Activated B cell treated with CpG ODN at 0.5 μM for 24 hours (primary cell): ENCODE measurements around the gene GLRX3. TPM values are rescaled to one million over a fixed set of nuclear protein-coding genes. Genes with fewer than 3 reads are reported as not detected.

ENCODE experiments used
- ATAC-seq: fragments of 200-7000 bp; cut with Tn5 transposase; one replicate; pipeline ENCODE4 v1.10.0; 2021; ENCODE audit warnings: low read depth, mild to moderate bottlenecking, moderate library complexity
- CTCF ChIA-PET: fragments of 350-600 bp; sonication (Branson Sonifier 250); formaldehyde crosslinking; loops from one replicate; lab custom pipeline; 2021; ENCODE audit warnings: antibody characterized with exemption; lab: Charles Lee
- POLR2A ChIA-PET: fragments of 350-600 bp; sonication (Branson Sonifier 250); formaldehyde crosslinking; loops from one replicate; lab custom pipeline; 2021; ENCODE audit warnings: antibody characterized with exemption; lab: Charles Lee
- DNase-seq: peaks from one replicate; pipeline ENCODE4 v3.0.0; 2022
- H3K27ac Mint-ChIP-seq: one replicate; pipeline ENCODE4 v1.8.0; 2020; ENCODE audit warnings: mixed read lengths
- H3K27me3 Mint-ChIP-seq: one replicate; pipeline ENCODE4 v1.8.0; 2021; ENCODE audit warnings: mixed read lengths
- H3K36me3 Mint-ChIP-seq: one replicate; pipeline ENCODE4 v1.8.0; 2021; ENCODE audit warnings: low read depth, mixed read lengths
- H3K4me1 Mint-ChIP-seq: one replicate; pipeline ENCODE4 v1.8.0; 2021; ENCODE audit warnings: mixed read lengths
- H3K4me3 Mint-ChIP-seq: one replicate; pipeline ENCODE4 v1.8.0; 2020; ENCODE audit warnings: mild to moderate bottlenecking, mixed read lengths
- H3K9me3 Mint-ChIP-seq: one replicate; pipeline ENCODE4 v1.8.0; 2020; ENCODE audit warnings: mixed read lengths
- intact Hi-C: fragments of 100-400 bp; cut with micrococcal nuclease; formaldehyde crosslinking; loops from one replicate; pipeline ENCODE4 v1.15.1; 2024
- total RNA-seq: library from RNA; stranded (reverse); gene quantifications from 2 replicates; pipeline ENCODE4 v1.2.3, GENCODE V29; 2022
- TF ChIP-seq, protein P1 (sequence below): fragments of 200-600 bp; IDR thresholded peaks from one replicate; pipeline ENCODE4 v1.8.0; 2022; ENCODE audit warnings: antibody characterized with exemption, mild to moderate bottlenecking

The GLRX3 gene
- total RNA-seq, 1 donor from 2014 or later: 80.6 TPM

GRCh38 chr10:130180416-130180815 is 44.2 kb downstream of the GLRX3 start:
- no peak overlapping the region for H3K4me3 Mint-ChIP-seq
- intact Hi-C loops: no loop called here
- no peak for ATAC-seq
- TF ChIP-seq, protein P1, sequence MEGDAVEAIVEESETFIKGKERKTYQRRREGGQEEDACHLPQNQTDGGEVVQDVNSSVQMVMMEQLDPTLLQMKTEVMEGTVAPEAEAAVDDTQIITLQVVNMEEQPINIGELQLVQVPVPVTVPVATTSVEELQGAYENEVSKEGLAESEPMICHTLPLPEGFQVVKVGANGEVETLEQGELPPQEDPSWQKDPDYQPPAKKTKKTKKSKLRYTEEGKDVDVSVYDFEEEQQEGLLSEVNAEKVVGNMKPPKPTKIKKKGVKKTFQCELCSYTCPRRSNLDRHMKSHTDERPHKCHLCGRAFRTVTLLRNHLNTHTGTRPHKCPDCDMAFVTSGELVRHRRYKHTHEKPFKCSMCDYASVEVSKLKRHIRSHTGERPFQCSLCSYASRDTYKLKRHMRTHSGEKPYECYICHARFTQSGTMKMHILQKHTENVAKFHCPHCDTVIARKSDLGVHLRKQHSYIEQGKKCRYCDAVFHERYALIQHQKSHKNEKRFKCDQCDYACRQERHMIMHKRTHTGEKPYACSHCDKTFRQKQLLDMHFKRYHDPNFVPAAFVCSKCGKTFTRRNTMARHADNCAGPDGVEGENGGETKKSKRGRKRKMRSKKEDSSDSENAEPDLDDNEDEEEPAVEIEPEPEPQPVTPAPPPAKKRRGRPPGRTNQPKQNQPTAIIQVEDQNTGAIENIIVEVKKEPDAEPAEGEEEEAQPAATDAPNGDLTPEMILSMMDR: no peak
- POLR2A ChIA-PET: no interaction called here
- H3K27ac Mint-ChIP-seq: no peak overlapping the region
- DNase-seq: no peak
- no peaks in the 10 kb centered on the region for H3K9me3 Mint-ChIP-seq
- H3K36me3 Mint-ChIP-seq: peaks cover 76% of the 10 kb centered on the region
- peaks cover 8% of the 10 kb centered on the region for H3K4me1 Mint-ChIP-seq
- no peaks in the 10 kb centered on the region for H3K27me3 Mint-ChIP-seq
- CTCF ChIA-PET: no interaction called here

- ChIA-PET CTCF (no interaction called here), POLR2A (no interaction called here)
- no peaks in the 10 kb centered on the region for H3K27me3 Mint-ChIP-seq
- ATAC-seq: no peak
- no peak overlapping the region for H3K4me3 Mint-ChIP-seq
- TF ChIP-seq, protein P1: no peak
- intact Hi-C loops: no loop called here
- no peak for DNase-seq
- H3K27ac Mint-ChIP-seq: no peak overlapping the region
- H3K4me1 Mint-ChIP-seq: peaks cover 8% of the 10 kb centered on the region
- H3K36me3 Mint-ChIP-seq: peaks cover 74% of the 10 kb centered on the region
- H3K9me3 Mint-ChIP-seq: no peaks in the 10 kb centered on the region
These were observed 45.7 kb downstream of the GLRX3 start for GRCh38 chr10:130181858-130182257.

GRCh38 chr10:130185591-130185990 is 49.4 kb downstream of the GLRX3 start:
- H3K4me3 Mint-ChIP-seq: no peak overlapping the region
- DNase-seq (no peak), ATAC-seq (no peak)
- ChIA-PET POLR2A (no interaction called here), CTCF (no interaction called here)
- no peaks in the 10 kb centered on the region for H3K9me3 Mint-ChIP-seq
- intact Hi-C loops: no loop called here
- H3K4me1 Mint-ChIP-seq: peaks cover 7% of the 10 kb centered on the region
- no peaks in the 10 kb centered on the region for H3K27me3 Mint-ChIP-seq
- TF ChIP-seq, protein P1: no peak
- peaks cover 49% of the 10 kb centered on the region for H3K36me3 Mint-ChIP-seq
- no peak overlapping the region for H3K27ac Mint-ChIP-seq

DNA sequence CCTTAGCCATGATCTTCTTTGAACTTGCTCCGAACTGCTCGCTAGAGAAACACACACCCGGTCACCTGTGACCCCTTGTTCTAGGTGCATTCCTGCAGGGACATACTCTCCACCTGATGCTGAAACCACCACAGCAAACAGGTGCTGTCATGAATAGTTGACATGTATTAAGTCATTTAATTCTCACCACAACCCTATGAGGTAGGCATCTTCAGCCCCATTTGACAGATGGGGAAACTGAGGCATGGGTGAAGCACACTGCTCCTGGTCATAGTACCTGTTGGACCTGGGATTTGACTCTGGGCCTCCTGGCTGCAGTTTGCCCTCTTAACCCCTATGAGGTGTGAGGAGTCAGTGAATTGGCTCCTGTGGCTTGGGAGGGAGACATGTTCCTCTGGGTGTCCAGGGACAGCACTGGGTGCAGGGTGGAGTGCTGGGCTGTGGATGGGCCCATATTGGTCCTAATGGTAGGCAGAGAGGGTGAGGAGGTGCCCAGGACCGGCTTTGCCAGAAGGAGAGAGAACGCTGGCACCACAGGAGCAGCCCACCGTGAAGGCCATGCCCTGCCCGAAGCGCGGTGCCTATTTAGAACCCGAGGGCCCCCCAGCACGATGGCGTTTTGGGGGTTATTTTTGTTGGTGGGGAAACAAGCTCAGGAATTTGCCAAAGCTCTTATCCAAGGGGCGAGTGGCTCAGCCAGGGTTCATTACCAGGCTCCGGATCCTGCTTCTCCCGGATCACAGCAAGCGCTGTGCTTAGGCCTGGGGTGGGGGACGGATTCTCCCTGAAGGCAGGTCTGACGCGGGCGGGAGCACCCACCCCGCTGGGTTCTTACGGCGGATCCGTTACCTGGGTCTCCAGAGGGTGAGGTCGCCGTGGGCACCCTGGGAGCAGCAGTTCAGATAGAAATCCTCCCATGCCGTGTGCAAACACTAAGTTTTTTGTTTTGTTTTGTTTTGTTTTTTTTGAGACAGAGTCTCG is 52.3 kb downstream of the GLRX3 start:
- peaks cover 2% of the 10 kb centered on the region for H3K4me1 Mint-ChIP-seq
- intact Hi-C loops: no loop called here
- no peak overlapping the region for H3K4me3 Mint-ChIP-seq
- H3K27ac Mint-ChIP-seq: no peak overlapping the region
- CTCF ChIA-PET: no interaction called here
- ATAC-seq: no peak
- no peak for DNase-seq
- peaks cover 24% of the 10 kb centered on the region for H3K36me3 Mint-ChIP-seq
- POLR2A ChIA-PET: no interaction called here
- no peaks in the 10 kb centered on the region for H3K9me3 Mint-ChIP-seq
- peaks cover 5% of the 10 kb centered on the region for H3K27me3 Mint-ChIP-seq
- TF ChIP-seq, protein P1: no peak

GRCh38 chr10:130189608-130190054 is 53.4 kb downstream of the GLRX3 start:
- intact Hi-C loops: loop anchor here (1.0 kb wide), 1 partner anchor 1598 kb away; no protein-coding TSS in a partner anchor
- Mint-ChIP-seq H3K4me1 (peaks cover 2% of the 10 kb centered on the region), H3K27me3 (peaks cover 5% of the 10 kb centered on the region), H3K27ac (no peak overlapping the region), H3K9me3 (no peaks in the 10 kb centered on the region), H3K36me3 (peaks cover 13% of the 10 kb centered on the region), H3K4me3 (no peak overlapping the region)
- DNase-seq (no peak), ATAC-seq (no peak)
- ChIA-PET POLR2A (no interaction called here), CTCF (no interaction called here)
- TF ChIP-seq, protein P1: no peak
